Neural cell (in vitro differentiated cells): Measurements from ENCODE around the gene OLFML3. TPM values are rescaled to one million over a fixed set of nuclear protein-coding genes. Genes with fewer than 3 reads are reported as not detected.

ENCODE experiments used
- H2AFZ ChIP-seq: fragments of 200-600, 300-800 bp; sonication (generic), shearing (Covaris generic); 2 replicates; pipeline ENCODE4 v1.6.0; 2014; ENCODE audit warnings: low read depth, mild to moderate bottlenecking, antibody characterized with exemption, low read length, moderate library complexity
- H3F3A ChIP-seq: fragments of 200-600 bp; shearing (Covaris generic); 2 replicates; pipeline ENCODE4 v1.6.1; 2016; ENCODE audit warnings: mild to moderate bottlenecking, moderate library complexity, mixed read lengths, antibody characterized with exemption, low read length; ENCODE audit not compliant: insufficient read depth, poor library complexity, severe bottlenecking
- H3K27ac ChIP-seq: fragments of 200-600, 300-800 bp; sonication (generic), shearing (Covaris generic); 2 replicates; pipeline ENCODE4 v1.5.1; 2014; ENCODE audit warnings: mild to moderate bottlenecking, low read length, moderate library complexity
- H3K27me3 ChIP-seq: fragments of 300-800, 200-600 bp; sonication (generic), shearing (Covaris generic); 2 replicates; pipeline ENCODE4 v1.6.0; 2014; ENCODE audit warnings: mild to moderate bottlenecking, low read depth, low read length, moderate library complexity; ENCODE audit not compliant: insufficient read depth
- H3K36me3 ChIP-seq: fragments of 300-800, 200-600 bp; sonication (generic), shearing (Covaris generic); 2 replicates; pipeline ENCODE4 v1.5.1; 2014; ENCODE audit warnings: mild to moderate bottlenecking, antibody characterized with exemption, low read length, moderate library complexity; ENCODE audit not compliant: insufficient read depth
- H3K4me2 ChIP-seq: fragments of 300-800, 200-600 bp; sonication (generic), shearing (Covaris generic); 2 replicates; pipeline ENCODE4 v1.6.0; 2014; ENCODE audit warnings: mild to moderate bottlenecking, low read length
- H3K4me3 ChIP-seq: fragments of 300-800, 200-600 bp; sonication (generic), shearing (Covaris generic); 2 replicates; pipeline ENCODE4 v1.5.1; 2014; ENCODE audit warnings: mild to moderate bottlenecking, low read length, moderate library complexity
- H3K79me2 ChIP-seq: fragments of 200-600 bp; shearing (Covaris generic); replicated peaks from 2 replicates; pipeline ENCODE4 v1.6.0; 2014; ENCODE audit warnings: mild to moderate bottlenecking, low read length, moderate library complexity; ENCODE audit not compliant: insufficient read depth
- H3K9ac ChIP-seq: fragments of 300-800, 200-600 bp; sonication (generic), shearing (Covaris generic); 2 replicates; pipeline ENCODE4 v1.6.1; 2016; ENCODE audit warnings: mild to moderate bottlenecking, low read length, mixed read lengths
- H3K9me2 ChIP-seq: fragments of 200-600 bp; shearing (Covaris generic); 2 replicates; pipeline ENCODE4 v1.6.1; 2016; ENCODE audit warnings: mild to moderate bottlenecking, low read length, mixed read lengths; ENCODE audit not compliant: insufficient read depth
- H3K9me3 ChIP-seq: fragments of 200-600, 300-800 bp; sonication (generic), shearing (Covaris generic); 2 replicates; pipeline ENCODE4 v1.6.1; 2016; ENCODE audit warnings: mild to moderate bottlenecking, mixed run types, low read length, moderate library complexity, mixed read lengths
- H4K20me1 ChIP-seq: fragments of 200-600 bp; shearing (Covaris generic); 2 replicates; pipeline ENCODE4 v1.6.1; 2016; ENCODE audit warnings: mild to moderate bottlenecking, mixed run types; ENCODE audit not compliant: insufficient read depth
- EP300 ChIP-seq: fragments of 450-650 bp; conservative IDR thresholded peaks from 2 replicates; pipeline ENCODE4 v1.6.1; 2014; ENCODE audit warnings: antibody characterized with exemption, mild to moderate bottlenecking, moderate library complexity; ENCODE audit not compliant: poor library complexity, severe bottlenecking
- EZH2 ChIP-seq: fragments of 200-600, 300-800 bp; shearing (Covaris generic), sonication (generic); IDR thresholded peaks from 2 replicates; pipeline ENCODE4 v1.6.1; 2014; ENCODE audit warnings: antibody characterized with exemption, low read length, borderline replicate concordance, mild to moderate bottlenecking; ENCODE audit not compliant: insufficient read depth, poor library complexity, severe bottlenecking
- MXI1 ChIP-seq: fragments of 450-650 bp; conservative IDR thresholded peaks from 2 replicates; pipeline ENCODE4 v1.6.1; 2014; ENCODE audit warnings: antibody characterized with exemption, mild to moderate bottlenecking; ENCODE audit not compliant: poor library complexity, severe bottlenecking
- POLR2AphosphoS5 ChIP-seq: IDR thresholded peaks from 2 replicates; pipeline ENCODE4 v1.6.1; 2012
- RAD21 ChIP-seq: fragments of 450-650 bp; conservative IDR thresholded peaks from 2 replicates; pipeline ENCODE4 v1.6.1; 2014; ENCODE audit warnings: antibody characterized with exemption, mild to moderate bottlenecking, moderate library complexity
- REST ChIP-seq: IDR thresholded peaks from 2 replicates; pipeline ENCODE4 v1.6.1; 2012; ENCODE audit warnings: borderline replicate concordance
- SMC3 ChIP-seq: fragments of 450-650 bp; conservative IDR thresholded peaks from 2 replicates; pipeline ENCODE4 v1.6.1; 2014; ENCODE audit warnings: antibody characterized with exemption, mild to moderate bottlenecking, moderate library complexity; ENCODE audit not compliant: poor library complexity
- TAF1 ChIP-seq: IDR thresholded peaks from 2 replicates; pipeline ENCODE4 v1.6.1; 2012; ENCODE audit warnings: low read depth
- polyA plus RNA-seq: library from polyadenylated mRNA; depleted of rRNA; stranded (reverse); fragments of >200 nt; gene quantifications from 2 replicates; pipeline ENCODE4 v1.2.3, GENCODE V29; 2014
- TF ChIP-seq, protein P1 (sequence below): fragments of 450-650 bp; IDR thresholded peaks from 2 replicates; pipeline ENCODE4 v1.5.1; 2014; ENCODE audit warnings: antibody characterized with exemption, mild to moderate bottlenecking, moderate library complexity; ENCODE audit not compliant: poor library complexity, severe bottlenecking

The OLFML3 gene
- polyA plus RNA-seq, 1 donor from 2014 or later: not detected

DNA sequence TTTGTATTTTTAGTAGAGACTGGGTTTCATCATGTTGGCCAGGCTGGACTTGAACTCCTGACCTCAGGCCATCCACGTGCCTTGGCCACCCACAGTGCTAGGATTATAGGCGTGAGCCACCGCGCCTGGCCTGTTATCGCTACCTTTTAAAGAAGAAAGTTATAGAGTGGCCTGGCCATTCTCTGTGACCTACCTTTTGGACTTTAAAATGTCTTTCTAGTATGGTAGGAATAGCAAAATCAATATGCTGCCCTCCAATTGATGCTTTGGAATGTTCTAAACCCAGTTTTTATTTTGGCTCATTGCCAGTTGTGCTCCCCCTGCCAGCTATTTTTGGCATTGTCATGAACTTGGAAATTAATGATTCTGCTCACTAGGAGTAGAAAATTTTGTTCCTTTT lies 30.3 kb upstream of the OLFML3 start:
- peaks cover 6% of the 10 kb centered on the region for H3K79me2 ChIP-seq
- no peak for TF ChIP-seq MXI1
- TF ChIP-seq REST: no peak
- TF ChIP-seq, protein P1, sequence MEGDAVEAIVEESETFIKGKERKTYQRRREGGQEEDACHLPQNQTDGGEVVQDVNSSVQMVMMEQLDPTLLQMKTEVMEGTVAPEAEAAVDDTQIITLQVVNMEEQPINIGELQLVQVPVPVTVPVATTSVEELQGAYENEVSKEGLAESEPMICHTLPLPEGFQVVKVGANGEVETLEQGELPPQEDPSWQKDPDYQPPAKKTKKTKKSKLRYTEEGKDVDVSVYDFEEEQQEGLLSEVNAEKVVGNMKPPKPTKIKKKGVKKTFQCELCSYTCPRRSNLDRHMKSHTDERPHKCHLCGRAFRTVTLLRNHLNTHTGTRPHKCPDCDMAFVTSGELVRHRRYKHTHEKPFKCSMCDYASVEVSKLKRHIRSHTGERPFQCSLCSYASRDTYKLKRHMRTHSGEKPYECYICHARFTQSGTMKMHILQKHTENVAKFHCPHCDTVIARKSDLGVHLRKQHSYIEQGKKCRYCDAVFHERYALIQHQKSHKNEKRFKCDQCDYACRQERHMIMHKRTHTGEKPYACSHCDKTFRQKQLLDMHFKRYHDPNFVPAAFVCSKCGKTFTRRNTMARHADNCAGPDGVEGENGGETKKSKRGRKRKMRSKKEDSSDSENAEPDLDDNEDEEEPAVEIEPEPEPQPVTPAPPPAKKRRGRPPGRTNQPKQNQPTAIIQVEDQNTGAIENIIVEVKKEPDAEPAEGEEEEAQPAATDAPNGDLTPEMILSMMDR: no peak
- no peak for TF ChIP-seq EZH2
- no peaks in the 10 kb centered on the region for H3K9me2 ChIP-seq
- no peak overlapping the region for H3K27ac ChIP-seq
- H3K4me3 ChIP-seq: no peak overlapping the region
- H2AFZ ChIP-seq: no peak overlapping the region
- H3K27me3 ChIP-seq: no peaks in the 10 kb centered on the region
- H3K9me3 ChIP-seq: no peaks in the 10 kb centered on the region
- H3F3A ChIP-seq: no peaks in the 10 kb centered on the region
- H3K9ac ChIP-seq: no peak overlapping the region
- H3K4me2 ChIP-seq: no peak overlapping the region
- no peaks in the 10 kb centered on the region for H4K20me1 ChIP-seq
- peaks cover 3% of the 10 kb centered on the region for H3K36me3 ChIP-seq

GRCh38 chr1:113950908-113951307 lies 28.4 kb upstream of the OLFML3 start:
- TF ChIP-seq POLR2AphosphoS5: no peak
- TF ChIP-seq SMC3: no peak
- TF ChIP-seq REST: no peak
- no peak for TF ChIP-seq EP300
- no peak for TF ChIP-seq MXI1
- TF ChIP-seq EZH2: no peak
- no peak for TF ChIP-seq TAF1
- no peak for TF ChIP-seq RAD21
- TF ChIP-seq, protein P1: no peak
- Histone ChIP-seq H3K36me3 (peaks cover 4% of the 10 kb centered on the region), H3K79me2 (no peaks in the 10 kb centered on the region)

More at GRCh38 chr1:113950908-113951307, 28.4 kb upstream of the OLFML3 start:
- H2AFZ ChIP-seq: no peak overlapping the region
- no peaks in the 10 kb centered on the region for H3K9me2 ChIP-seq
- no peak overlapping the region for H3K4me2 ChIP-seq
- no peaks in the 10 kb centered on the region for H3K9me3 ChIP-seq
- H4K20me1 ChIP-seq: no peaks in the 10 kb centered on the region
- H3F3A ChIP-seq: no peaks in the 10 kb centered on the region
- no peak overlapping the region for H3K9ac ChIP-seq
- no peaks in the 10 kb centered on the region for H3K27me3 ChIP-seq
- no peak overlapping the region for H3K27ac ChIP-seq
- no peak overlapping the region for H3K4me3 ChIP-seq
